Gastroesophageal sphincter (tissue), 4 donors: ENCODE results near the gene LSP1. TPM values are rescaled to one million over a fixed set of nuclear protein-coding genes. Genes with fewer than 3 reads are reported as not detected.
A peak's percentile ranks its signal among the peaks of the same experiment; 100 is the strongest.

ENCODE experiments used
- ATAC-seq: fragments of 150-250 bp; one replicate; pipeline ENCODE4 v1.9.1; 2016; ENCODE audit warnings: mild to moderate bottlenecking, moderate library complexity
- H3K27ac ChIP-seq, 4 donors: fragments of 200-600 bp; sonication (generic) in 3 of 4; 1 replicate in 3 of 4; 2 replicates in 1 of 4; pipeline ENCODE4 v1.5.1; 2016 to 2019
- H3K27me3 ChIP-seq: fragments of 200-600 bp; sonication (generic); one replicate; pipeline ENCODE4 v1.5.1; 2019
- H3K36me3 ChIP-seq, 2 donors: fragments of 200-600 bp; sonication (generic); one replicate each; pipeline ENCODE4 v1.5.1; 2019; ENCODE audit warnings: control low read depth in 1 of 2
- H3K4me1 ChIP-seq, 3 donors: fragments of 200-600 bp; sonication (generic); 1 replicate in 2 of 3; 2 replicates in 1 of 3; pipeline ENCODE4 v1.5.1; 2016 to 2019; ENCODE audit warnings: control low read depth in 2 of 3
- H3K4me3 ChIP-seq, 2 donors: fragments of 200-600 bp; sonication (generic); one replicate each; pipeline ENCODE4 v1.5.1; 2019; ENCODE audit warnings: mild to moderate bottlenecking in 1 of 2, moderate library complexity in 1 of 2
- H3K9me3 ChIP-seq, 3 donors: fragments of 200-600 bp; sonication (generic); one replicate each; pipeline ENCODE4 v1.5.1; 2017 to 2019; ENCODE audit warnings: control low read depth in 2 of 3
- CTCF ChIP-seq, 4 experiments: fragments of 200-600 bp in 2 of 4; fragments of 450-650 bp in 2 of 4; sonication (generic) in 1 of 4; IDR thresholded peaks; one replicate each; pipeline ENCODE4 v1.5.1; 2017 to 2019; ENCODE audit warnings: antibody characterized with exemption in 4 of 4, mild to moderate bottlenecking in 2 of 4, moderate library complexity in 2 of 4
- EP300 ChIP-seq: sonication (generic); formaldehyde crosslinking; IDR thresholded peaks from one replicate; pipeline ENCODE4 v1.6.1; 2017; ENCODE audit warnings: antibody characterized with exemption, mild to moderate bottlenecking
- POLR2A ChIP-seq, 2 donors: fragments of 450-650 bp; IDR thresholded peaks; one replicate each; pipeline ENCODE4 v1.6.1; 2017; ENCODE audit warnings: antibody characterized with exemption in 2 of 2, mild to moderate bottlenecking in 2 of 2, moderate library complexity in 1 of 2
- POLR2AphosphoS5 ChIP-seq: sonication (generic); formaldehyde crosslinking; IDR thresholded peaks from one replicate; pipeline ENCODE4 v1.6.1; 2017; ENCODE audit warnings: antibody characterized with exemption
- WGBS, 2 donors: methylation state at CpG; one replicate each; pipeline ENCODE4 v1.1.5; 2018; ENCODE audit warnings: low coverage in 1 of 2; 5-methylcytosine and 5-hydroxymethylcytosine counted together
- total RNA-seq, 4 donors: library from RNA; depleted of rRNA; stranded (reverse); fragments of >200 nt; gene quantifications; one replicate each; pipeline ENCODE4 v1.1.0, GENCODE V29; 2016

Gene LSP1
- total RNA-seq, 4 donors from 2014 or later = 13.4 to 133 (median 47.7) TPM

- Histone ChIP-seq H3K27ac (no peak overlapping the region), H3K4me1 (peaks cover 0 to under 1% (median 0%) of the 10 kb centered on the region in 3 donors), H3K9me3 (no peaks in the 10 kb centered on the region), H3K4me3 (no peak overlapping the region), H3K36me3 (no peaks in the 10 kb centered on the region), H3K27me3 (peaks cover 10% of the 10 kb centered on the region)
- TF ChIP-seq EP300 = no peak
- no peak for TF ChIP-seq POLR2A (IDR thresholded peaks at IDR 0.05)
- no peak for TF ChIP-seq CTCF (IDR thresholded peaks at IDR 0.05)
- ATAC-seq = no peak
- WGBS, 2 donors = 57 to 75% methylated on average over 7 to 10 of the region's 10 CpGs
Observed at GRCh38 chr11:1896468-1896867, 43.6 kb downstream of the LSP1 start.

GRCh38 chr11:1896923-1897322 lies 44.0 kb downstream of the LSP1 start:
- Histone ChIP-seq H3K9me3 (no peaks in the 10 kb centered on the region), H3K27me3 (peaks cover 6% of the 10 kb centered on the region), H3K4me3 (no peak overlapping the region), H3K36me3 (no peaks in the 10 kb centered on the region), H3K4me1 (no peaks in the 10 kb centered on the region), H3K27ac (no peak overlapping the region)
- no peak for ATAC-seq
- WGBS, 2 donors = 54 to 83% methylated on average over 8 to 10 of the region's 12 CpGs
- TF ChIP-seq POLR2A (IDR thresholded peaks at IDR 0.05) = no peak

DNA sequence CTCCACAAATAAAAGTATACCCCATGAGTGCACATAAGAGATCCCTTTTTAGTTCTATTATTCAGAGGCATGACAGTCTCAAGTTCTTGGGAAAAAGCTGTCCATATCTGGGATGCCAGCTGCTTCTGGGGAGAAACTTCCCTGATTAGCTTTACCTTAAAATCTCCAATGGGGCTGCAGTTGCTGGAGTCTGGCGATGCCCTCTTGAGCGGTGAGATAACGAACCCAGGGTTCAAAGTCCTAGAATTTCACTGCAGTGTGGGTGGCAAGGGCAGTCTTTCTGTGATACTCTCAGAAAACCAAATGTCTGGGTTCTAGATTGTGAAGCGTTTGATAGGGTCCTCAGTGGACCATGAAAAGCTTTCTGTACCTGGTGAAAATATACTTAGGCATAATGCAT lies 46.2 kb downstream of the LSP1 start:
- 100% methylated on average over 1 of the region's 4 CpGs; no CpG with 5 or more reads in 1 of the 2 donors for WGBS, 2 donors
- Histone ChIP-seq H3K4me3 (no peak overlapping the region), H3K27me3 (peaks cover 5% of the 10 kb centered on the region), H3K9me3 (no peaks in the 10 kb centered on the region), H3K36me3 (no peaks in the 10 kb centered on the region), H3K4me1 (no peaks in the 10 kb centered on the region), H3K27ac (no peak overlapping the region)
- TF ChIP-seq POLR2AphosphoS5 (no peak), EP300 (no peak), POLR2A (IDR thresholded peaks at IDR 0.05) (no peak), CTCF (IDR thresholded peaks at IDR 0.05) (no peak)
- ATAC-seq = no peak

GRCh38 chr11:1899686-1900085 lies 46.8 kb downstream of the LSP1 start:
- H3K4me3 ChIP-seq = no peak overlapping the region
- no peaks in the 10 kb centered on the region for H3K36me3 ChIP-seq
- ATAC-seq = no peak
- no peak overlapping the region for H3K27ac ChIP-seq
- WGBS, 2 donors = 83 to 85% methylated on average over 5 of the region's 5 CpGs
- TF ChIP-seq POLR2AphosphoS5 (no peak), POLR2A (IDR thresholded peaks at IDR 0.05) (no peak), CTCF (IDR thresholded peaks at IDR 0.05) (no peak), EP300 (no peak)
- H3K4me1 ChIP-seq = no peaks in the 10 kb centered on the region
- H3K27me3 ChIP-seq = peaks cover 5% of the 10 kb centered on the region
- no peaks in the 10 kb centered on the region for H3K9me3 ChIP-seq

DNA sequence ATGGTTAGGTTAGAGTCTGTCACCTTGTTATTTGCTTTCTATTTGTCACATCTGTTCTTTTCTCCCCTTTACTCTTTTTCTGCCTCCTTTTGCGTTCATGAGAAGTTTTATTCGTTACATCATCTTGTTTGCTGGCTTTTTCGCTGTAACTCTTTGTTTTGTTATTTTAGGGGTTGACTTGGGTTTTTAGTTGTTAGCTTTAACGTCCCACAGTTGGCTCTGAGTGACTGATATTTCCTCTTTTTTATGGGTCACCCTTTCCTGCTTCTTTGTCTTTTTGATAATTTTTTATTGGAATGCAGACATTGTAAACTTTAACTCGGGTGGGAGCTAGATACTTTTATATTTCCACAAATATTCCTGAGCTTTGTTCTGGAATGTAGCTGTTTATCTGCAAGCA lies 53.3 kb downstream of the LSP1 start:
- WGBS, 2 donors = 30 to 74% methylated on average over 4 to 5 of the region's 5 CpGs
- H3K27ac ChIP-seq = peak overlapping the region in 3 of 4 donors; percentile 37 to 77 (median 63)

More for the DNA sequence above, 53.3 kb downstream of the LSP1 start:
- no peaks in the 10 kb centered on the region for H3K27me3 ChIP-seq
- peaks cover 0 to 31% (median 2%) of the 10 kb centered on the region in 3 donors for H3K4me1 ChIP-seq
- no peaks in the 10 kb centered on the region for H3K9me3 ChIP-seq
- ATAC-seq = no peak
- no peak overlapping the region for H3K4me3 ChIP-seq
- no peak for TF ChIP-seq POLR2AphosphoS5
- no peak for TF ChIP-seq POLR2A (IDR thresholded peaks at IDR 0.05)
- no peak for TF ChIP-seq CTCF (IDR thresholded peaks at IDR 0.05)
- TF ChIP-seq EP300 = no peak
- no peaks in the 10 kb centered on the region for H3K36me3 ChIP-seq
